HEK293 (cell line): Measurements from ENCODE around the gene EPS8L3.

Experiments
- CTCF ChIA-PET: fragments of 350-600 bp; formaldehyde crosslinking; extraction: SDS; loops from one replicate; lab custom pipeline; 2021; ENCODE audit warnings: antibody characterized with exemption; lab: Yijun Ruan, JAX
- POLR2A ChIA-PET: fragments of 300-600 bp; formaldehyde crosslinking; extraction: SDS; loops from one replicate; lab custom pipeline; 2020; ENCODE audit warnings: antibody characterized with exemption, inconsistent platforms; lab: Yijun Ruan, JAX
- H3K27ac ChIP-seq: fragments of 200-500 bp; sonication (Bioruptor generic); 2 replicates; pipeline ENCODE4 v1.5.1; 2014; ENCODE audit warnings: low read depth, low read length, control low read depth, inconsistent platforms; ENCODE audit errors: extremely low read depth
- H3K36me3 ChIP-seq, 2 experiments: fragments of 200-500 bp in 1 of 2; sonication (Bioruptor generic) in 1 of 2; 1 replicate in 1 of 2; 2 replicates in 1 of 2; pipeline ENCODE4 v1.5.1; 2014 to 2017; ENCODE audit warnings: inconsistent platforms in 2 of 2, low read length in 2 of 2; ENCODE audit not compliant: control insufficient read depth in 2 of 2, insufficient read depth in 1 of 2
- H3K4me1 ChIP-seq: fragments of 200-500 bp; sonication (Bioruptor generic); 2 replicates; pipeline ENCODE4 v1.5.1; 2014; ENCODE audit warnings: mild to moderate bottlenecking, low read length, inconsistent platforms; ENCODE audit not compliant: control insufficient read depth, insufficient read depth
- H3K4me3 ChIP-seq: 2 replicates; pipeline ENCODE4 v1.5.1; 2011; ENCODE audit warnings: low read depth, mild to moderate bottlenecking, control low read depth, low read length, moderate library complexity
- H3K9me3 ChIP-seq: fragments of 200-500 bp; sonication (Bioruptor generic); 2 replicates; pipeline ENCODE4 v1.5.1; 2014; ENCODE audit warnings: low read depth, low read length, inconsistent platforms; ENCODE audit not compliant: control insufficient read depth, insufficient read depth
- KLF8 ChIP-seq: fragments of 450-650 bp; formaldehyde crosslinking; IDR thresholded peaks from 2 replicates; pipeline ENCODE4 v1.5.1; 2016; ENCODE audit warnings: missing biosample characterization, missing genetic modification characterization
- WT1 ChIP-seq: fragments of 450-650 bp; formaldehyde crosslinking; IDR thresholded peaks from 2 replicates; pipeline ENCODE4 v1.5.1; 2016; ENCODE audit warnings: missing biosample characterization, missing genetic modification characterization
- ZNF10 ChIP-seq: fragments of 450-650 bp; formaldehyde crosslinking; IDR thresholded peaks from 2 replicates; pipeline ENCODE4 v1.5.1; 2017; ENCODE audit warnings: missing biosample characterization, missing genetic modification characterization
- ZNF157 ChIP-seq: fragments of 450-650 bp; formaldehyde crosslinking; IDR thresholded peaks from 2 replicates; pipeline ENCODE4 v1.5.1; 2016; ENCODE audit warnings: missing biosample characterization, missing genetic modification characterization
- ZNF341 ChIP-seq: fragments of 450-650 bp; formaldehyde crosslinking; IDR thresholded peaks from 2 replicates; pipeline ENCODE4; 2016; ENCODE audit warnings: low read depth, missing biosample characterization, missing genetic modification characterization
- ZNF514 ChIP-seq: fragments of 450-650 bp; formaldehyde crosslinking; IDR thresholded peaks from 2 replicates; pipeline ENCODE4 v1.5.1; 2016; ENCODE audit warnings: missing biosample characterization, missing genetic modification characterization
- ZNF529 ChIP-seq: fragments of 450-650 bp; formaldehyde crosslinking; IDR thresholded peaks from 2 replicates; pipeline ENCODE4 v1.5.1; 2017; ENCODE audit warnings: missing genetic modification characterization, missing biosample characterization; ENCODE audit not compliant: insufficient replicate concordance
- ZNF549 ChIP-seq: fragments of 450-650 bp; IDR thresholded peaks from 2 replicates; pipeline ENCODE4 v1.5.1; 2018; ENCODE audit warnings: missing biosample characterization, missing genetic modification characterization, mild to moderate bottlenecking, inconsistent platforms, moderate library complexity
- ZNF626 ChIP-seq: fragments of 450-650 bp; sonication (Bioruptor Pico); formaldehyde crosslinking; IDR thresholded peaks from 2 replicates; pipeline ENCODE4 v1.5.1; 2018; ENCODE audit warnings: missing biosample characterization, missing genetic modification characterization, inconsistent platforms
- ZNF629 ChIP-seq: fragments of 450-650 bp; formaldehyde crosslinking; IDR thresholded peaks from 2 replicates; pipeline ENCODE4 v1.5.1; 2017; ENCODE audit warnings: missing biosample characterization, missing genetic modification characterization
- ZNF76 ChIP-seq: fragments of 450-650 bp; formaldehyde crosslinking; IDR thresholded peaks from 2 replicates; pipeline ENCODE4; 2016; ENCODE audit warnings: low read depth, missing biosample characterization, missing genetic modification characterization, borderline replicate concordance
- ZNF785 ChIP-seq: fragments of 450-650 bp; formaldehyde crosslinking; IDR thresholded peaks from 2 replicates; pipeline ENCODE4 v1.5.1; 2016; ENCODE audit warnings: missing biosample characterization, missing genetic modification characterization
- ZSCAN23 ChIP-seq: fragments of 450-650 bp; formaldehyde crosslinking; IDR thresholded peaks from 2 replicates; pipeline ENCODE4 v1.5.1; 2016; ENCODE audit warnings: missing biosample characterization, missing genetic modification characterization
- ZXDB ChIP-seq: fragments of 450-650 bp; formaldehyde crosslinking; IDR thresholded peaks from 2 replicates; pipeline ENCODE4 v1.5.1; 2016; ENCODE audit warnings: missing biosample characterization, missing genetic modification characterization
- TF ChIP-seq, protein P1 (sequence below): fragments of 450-650 bp; formaldehyde crosslinking; IDR thresholded peaks from 2 replicates; pipeline ENCODE4 v1.5.1; 2016; ENCODE audit warnings: missing biosample characterization, missing genetic modification characterization, low read depth
- TF ChIP-seq, protein P2 (sequence below): sonication (generic); formaldehyde crosslinking; IDR thresholded peaks from 2 replicates; pipeline ENCODE4 v1.8.1; 2022; ENCODE audit warnings: mild to moderate bottlenecking, moderate library complexity, missing genetic modification reagents
- TF ChIP-seq, protein P3 (sequence below): fragments of 450-650 bp; formaldehyde crosslinking; IDR thresholded peaks from 2 replicates; pipeline ENCODE4 v1.5.1; 2016; ENCODE audit warnings: missing biosample characterization, missing genetic modification characterization
- TF ChIP-seq, protein P4 (sequence below): fragments of 450-650 bp; formaldehyde crosslinking; IDR thresholded peaks from 2 replicates; pipeline ENCODE4 v1.5.1; 2016; ENCODE audit warnings: missing biosample characterization, missing genetic modification characterization
- TF ChIP-seq, protein P5 (sequence below): fragments of 450-650 bp; formaldehyde crosslinking; IDR thresholded peaks from 2 replicates; pipeline ENCODE4 v1.5.1; 2016; ENCODE audit warnings: missing biosample characterization, missing genetic modification characterization, borderline replicate concordance

EPS8L3 gene

DNA sequence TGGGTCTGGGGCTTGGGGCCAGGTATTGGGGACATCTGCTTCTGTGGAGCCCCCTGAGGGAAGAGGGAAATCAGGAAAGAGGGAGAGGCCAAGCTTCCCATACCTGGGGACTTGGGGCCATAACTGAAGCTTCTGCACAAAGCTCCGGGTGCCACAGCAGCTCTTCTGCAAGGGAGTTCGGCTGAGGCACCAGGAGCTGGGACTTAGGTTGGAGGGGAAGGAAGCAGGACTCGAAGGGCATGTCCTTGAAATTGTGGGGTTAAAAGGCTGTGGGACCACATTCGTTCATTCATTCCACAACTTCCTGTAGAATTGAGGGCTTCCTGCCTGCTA is 1.7 kb upstream of the EPS8L3 start:
- POLR2A ChIA-PET = no interaction called here
- Histone ChIP-seq H3K27ac (no peak overlapping the region), H3K4me1 (no peaks in the 10 kb centered on the region), H3K36me3 (no peaks in the 10 kb centered on the region), H3K4me3 (no peak overlapping the region), H3K9me3 (no peaks in the 10 kb centered on the region)
- no peak for TF ChIP-seq ZNF10
- no peak for TF ChIP-seq WT1 (tag by site-specific recombination)
- no peak for TF ChIP-seq KLF8 (tag by site-specific recombination)
- TF ChIP-seq, protein P1, sequence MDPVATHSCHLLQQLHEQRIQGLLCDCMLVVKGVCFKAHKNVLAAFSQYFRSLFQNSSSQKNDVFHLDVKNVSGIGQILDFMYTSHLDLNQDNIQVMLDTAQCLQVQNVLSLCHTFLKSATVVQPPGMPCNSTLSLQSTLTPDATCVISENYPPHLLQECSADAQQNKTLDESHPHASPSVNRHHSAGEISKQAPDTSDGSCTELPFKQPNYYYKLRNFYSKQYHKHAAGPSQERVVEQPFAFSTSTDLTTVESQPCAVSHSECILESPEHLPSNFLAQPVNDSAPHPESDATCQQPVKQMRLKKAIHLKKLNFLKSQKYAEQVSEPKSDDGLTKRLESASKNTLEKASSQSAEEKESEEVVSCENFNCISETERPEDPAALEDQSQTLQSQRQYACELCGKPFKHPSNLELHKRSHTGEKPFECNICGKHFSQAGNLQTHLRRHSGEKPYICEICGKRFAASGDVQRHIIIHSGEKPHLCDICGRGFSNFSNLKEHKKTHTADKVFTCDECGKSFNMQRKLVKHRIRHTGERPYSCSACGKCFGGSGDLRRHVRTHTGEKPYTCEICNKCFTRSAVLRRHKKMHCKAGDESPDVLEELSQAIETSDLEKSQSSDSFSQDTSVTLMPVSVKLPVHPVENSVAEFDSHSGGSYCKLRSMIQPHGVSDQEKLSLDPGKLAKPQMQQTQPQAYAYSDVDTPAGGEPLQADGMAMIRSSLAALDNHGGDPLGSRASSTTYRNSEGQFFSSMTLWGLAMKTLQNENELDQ = no peak
- TF ChIP-seq, protein P2, sequence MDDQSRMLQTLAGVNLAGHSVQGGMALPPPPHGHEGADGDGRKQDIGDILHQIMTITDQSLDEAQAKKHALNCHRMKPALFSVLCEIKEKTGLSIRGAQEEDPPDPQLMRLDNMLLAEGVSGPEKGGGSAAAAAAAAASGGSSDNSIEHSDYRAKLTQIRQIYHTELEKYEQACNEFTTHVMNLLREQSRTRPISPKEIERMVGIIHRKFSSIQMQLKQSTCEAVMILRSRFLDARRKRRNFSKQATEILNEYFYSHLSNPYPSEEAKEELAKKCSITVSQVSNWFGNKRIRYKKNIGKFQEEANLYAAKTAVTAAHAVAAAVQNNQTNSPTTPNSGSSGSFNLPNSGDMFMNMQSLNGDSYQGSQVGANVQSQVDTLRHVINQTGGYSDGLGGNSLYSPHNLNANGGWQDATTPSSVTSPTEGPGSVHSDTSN (CRISPR knock-in tag) = no peak
- no peak for TF ChIP-seq ZNF529 (tag by site-specific recombination)
- TF ChIP-seq ZNF157 (tag by site-specific recombination) = no peak
- TF ChIP-seq, protein P3, sequence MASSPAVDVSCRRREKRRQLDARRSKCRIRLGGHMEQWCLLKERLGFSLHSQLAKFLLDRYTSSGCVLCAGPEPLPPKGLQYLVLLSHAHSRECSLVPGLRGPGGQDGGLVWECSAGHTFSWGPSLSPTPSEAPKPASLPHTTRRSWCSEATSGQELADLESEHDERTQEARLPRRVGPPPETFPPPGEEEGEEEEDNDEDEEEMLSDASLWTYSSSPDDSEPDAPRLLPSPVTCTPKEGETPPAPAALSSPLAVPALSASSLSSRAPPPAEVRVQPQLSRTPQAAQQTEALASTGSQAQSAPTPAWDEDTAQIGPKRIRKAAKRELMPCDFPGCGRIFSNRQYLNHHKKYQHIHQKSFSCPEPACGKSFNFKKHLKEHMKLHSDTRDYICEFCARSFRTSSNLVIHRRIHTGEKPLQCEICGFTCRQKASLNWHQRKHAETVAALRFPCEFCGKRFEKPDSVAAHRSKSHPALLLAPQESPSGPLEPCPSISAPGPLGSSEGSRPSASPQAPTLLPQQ (tag by site-specific recombination) = no peak
- TF ChIP-seq ZXDB (tag by site-specific recombination) = no peak
- CTCF ChIA-PET = interaction anchor here (1.1 to 2.1 kb wide), 3 partner anchors 9 to 128 kb away, joined by 4 to 11 read pairs (median 4); no protein-coding TSS in a partner anchor

DNA sequence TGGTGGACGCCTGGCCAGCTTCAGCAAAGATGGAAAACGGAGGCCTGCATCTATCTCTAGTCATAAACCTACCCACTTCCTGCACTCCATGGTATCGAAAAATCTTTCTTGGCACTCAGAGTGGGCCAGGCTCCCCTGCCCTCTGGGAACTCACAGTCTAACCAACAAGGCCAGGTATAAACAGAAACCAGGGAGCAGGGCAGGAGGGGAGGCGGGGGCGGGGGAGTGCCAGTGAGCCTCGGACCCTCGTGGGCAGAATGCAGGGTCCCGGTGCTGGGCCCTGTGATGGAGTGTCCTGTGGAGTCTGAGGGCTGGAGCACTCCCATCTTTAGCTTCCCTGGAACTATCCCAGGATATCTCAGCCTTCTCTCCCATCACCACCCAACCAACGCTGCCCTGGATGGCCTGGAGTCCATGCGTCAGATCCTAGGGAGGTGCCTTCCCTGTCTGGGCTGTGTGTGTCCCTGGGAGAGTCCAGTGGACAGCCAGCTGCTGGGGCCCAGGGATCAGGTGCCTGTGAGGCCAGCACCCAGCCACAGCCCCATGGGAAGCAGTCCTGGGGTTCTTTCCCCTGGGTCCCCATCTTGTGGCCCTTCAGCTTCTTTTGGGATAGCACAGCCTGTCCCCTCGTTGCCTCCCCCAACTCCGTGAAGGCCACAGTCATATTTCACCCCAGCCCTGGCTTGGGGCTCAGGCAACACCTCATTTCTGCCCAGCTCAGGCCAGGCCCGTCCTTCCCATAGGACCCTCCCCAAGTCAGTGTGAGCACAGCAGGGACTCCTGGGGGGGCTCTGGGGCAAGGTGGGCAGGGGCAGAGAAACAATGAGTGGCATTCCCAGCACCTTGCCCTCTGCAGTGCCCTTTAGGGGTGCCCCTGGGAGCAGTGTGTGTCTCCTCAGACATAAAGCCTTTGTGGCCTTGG is 1.1 kb upstream of the EPS8L3 start:
- CTCF ChIA-PET = interaction anchor here (0.7 to 2.1 kb wide), 4 partner anchors 8 to 127 kb away, joined by 3 to 11 read pairs (median 4); no protein-coding TSS in a partner anchor
- TF ChIP-seq ZNF514 (tag by site-specific recombination) = no peak
- no peak for TF ChIP-seq ZNF341 (tag by site-specific recombination)
- TF ChIP-seq ZNF76 (tag by site-specific recombination) = no peak
- TF ChIP-seq, protein P4, sequence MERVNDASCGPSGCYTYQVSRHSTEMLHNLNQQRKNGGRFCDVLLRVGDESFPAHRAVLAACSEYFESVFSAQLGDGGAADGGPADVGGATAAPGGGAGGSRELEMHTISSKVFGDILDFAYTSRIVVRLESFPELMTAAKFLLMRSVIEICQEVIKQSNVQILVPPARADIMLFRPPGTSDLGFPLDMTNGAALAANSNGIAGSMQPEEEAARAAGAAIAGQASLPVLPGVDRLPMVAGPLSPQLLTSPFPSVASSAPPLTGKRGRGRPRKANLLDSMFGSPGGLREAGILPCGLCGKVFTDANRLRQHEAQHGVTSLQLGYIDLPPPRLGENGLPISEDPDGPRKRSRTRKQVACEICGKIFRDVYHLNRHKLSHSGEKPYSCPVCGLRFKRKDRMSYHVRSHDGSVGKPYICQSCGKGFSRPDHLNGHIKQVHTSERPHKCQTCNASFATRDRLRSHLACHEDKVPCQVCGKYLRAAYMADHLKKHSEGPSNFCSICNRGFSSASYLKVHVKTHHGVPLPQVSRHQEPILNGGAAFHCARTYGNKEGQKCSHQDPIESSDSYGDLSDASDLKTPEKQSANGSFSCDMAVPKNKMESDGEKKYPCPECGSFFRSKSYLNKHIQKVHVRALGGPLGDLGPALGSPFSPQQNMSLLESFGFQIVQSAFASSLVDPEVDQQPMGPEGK (tag by site-specific recombination) = no peak
- TF ChIP-seq ZNF549 = no peak
- no peak for TF ChIP-seq ZSCAN23 (tag by site-specific recombination)
- TF ChIP-seq ZNF626 (tag by site-specific recombination) = no peak
- no peak for TF ChIP-seq ZNF785 (tag by site-specific recombination)
- TF ChIP-seq ZNF629 (tag by site-specific recombination) = no peak
- TF ChIP-seq, protein P5, sequence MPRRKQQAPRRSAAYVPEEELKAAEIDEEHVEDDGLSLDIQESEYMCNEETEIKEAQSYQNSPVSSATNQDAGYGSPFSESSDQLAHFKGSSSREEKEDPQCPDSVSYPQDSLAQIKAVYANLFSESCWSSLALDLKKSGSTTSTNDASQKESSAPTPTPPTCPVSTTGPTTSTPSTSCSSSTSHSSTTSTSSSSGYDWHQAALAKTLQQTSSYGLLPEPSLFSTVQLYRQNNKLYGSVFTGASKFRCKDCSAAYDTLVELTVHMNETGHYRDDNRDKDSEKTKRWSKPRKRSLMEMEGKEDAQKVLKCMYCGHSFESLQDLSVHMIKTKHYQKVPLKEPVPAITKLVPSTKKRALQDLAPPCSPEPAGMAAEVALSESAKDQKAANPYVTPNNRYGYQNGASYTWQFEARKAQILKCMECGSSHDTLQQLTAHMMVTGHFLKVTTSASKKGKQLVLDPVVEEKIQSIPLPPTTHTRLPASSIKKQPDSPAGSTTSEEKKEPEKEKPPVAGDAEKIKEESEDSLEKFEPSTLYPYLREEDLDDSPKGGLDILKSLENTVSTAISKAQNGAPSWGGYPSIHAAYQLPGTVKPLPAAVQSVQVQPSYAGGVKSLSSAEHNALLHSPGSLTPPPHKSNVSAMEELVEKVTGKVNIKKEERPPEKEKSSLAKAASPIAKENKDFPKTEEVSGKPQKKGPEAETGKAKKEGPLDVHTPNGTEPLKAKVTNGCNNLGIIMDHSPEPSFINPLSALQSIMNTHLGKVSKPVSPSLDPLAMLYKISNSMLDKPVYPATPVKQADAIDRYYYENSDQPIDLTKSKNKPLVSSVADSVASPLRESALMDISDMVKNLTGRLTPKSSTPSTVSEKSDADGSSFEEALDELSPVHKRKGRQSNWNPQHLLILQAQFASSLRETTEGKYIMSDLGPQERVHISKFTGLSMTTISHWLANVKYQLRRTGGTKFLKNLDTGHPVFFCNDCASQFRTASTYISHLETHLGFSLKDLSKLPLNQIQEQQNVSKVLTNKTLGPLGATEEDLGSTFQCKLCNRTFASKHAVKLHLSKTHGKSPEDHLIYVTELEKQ = no peak
- TF ChIP-seq, protein P2 (CRISPR knock-in tag) = no peak
- H3K36me3 ChIP-seq = no peaks in the 10 kb centered on the region
- no peaks in the 10 kb centered on the region for H3K4me1 ChIP-seq
- POLR2A ChIA-PET = no interaction called here
- H3K9me3 ChIP-seq = no peaks in the 10 kb centered on the region
- H3K4me3 ChIP-seq = no peak overlapping the region
- no peak overlapping the region for H3K27ac ChIP-seq
